Measurements from ENCODE around the gene PIEZO1.

- TF ChIP-seq CTCF (IDR thresholded peaks at IDR 0.05), result no peak
- no peak for TF ChIP-seq POLR2A (IDR thresholded peaks at IDR 0.05)
Observed at GRCh38 chr16:88752386-88753002, 32.5 kb downstream of the PIEZO1 start.

All from heart left ventricle (tissue), 13 donors.